ENCODE results near the gene DHDDS.

- TF ChIP-seq ZNF280C (tag by site-specific recombination; IDR thresholded peaks at IDR 0.05) (no peak), CTCF (tag by site-specific recombination; IDR thresholded peaks at IDR 0.05) (no peak), ZNF645 (tag by site-specific recombination; IDR thresholded peaks at IDR 0.05) (no peak), TCF7L2 (IDR thresholded peaks at IDR 0.05; ENCODE audit: borderline replicate concordance, low read depth, low read length) (no peak), ZBTB10 (tag by site-specific recombination; IDR thresholded peaks at IDR 0.05) (no peak), ZNF202 (tag by site-specific recombination; IDR thresholded peaks at IDR 0.05; ENCODE audit: borderline replicate concordance) (no peak), ZFP3 (tag by site-specific recombination; IDR thresholded peaks at IDR 0.05; ENCODE audit: low read depth) (no peak), ZNF561 (tag by site-specific recombination; IDR thresholded peaks at IDR 0.05; ENCODE audit: borderline replicate concordance) (no peak), SP2 (tag by site-specific recombination; IDR thresholded peaks at IDR 0.05) (no peak), ZNF791 (tag by site-specific recombination; IDR thresholded peaks at IDR 0.05) (no peak), ZBTB11 (tag by site-specific recombination; conservative IDR thresholded peaks at IDR 0.05; ENCODE audit: low read depth) (no peak), ZNF571 (tag by site-specific recombination; IDR thresholded peaks at IDR 0.05) (no peak)
These were observed 37.4 kb downstream of the DHDDS start for GRCh38 chr1:26469558-26469957.

All from HEK293 (cell line).